Uterus (tissue), 2 donors: Measurements from ENCODE around the gene PRR19.

Experiments used
- CTCF ChIP-seq, 4 experiments: fragments of 200-600 bp in 2 of 4; fragments of 450-650 bp in 2 of 4; sonication (generic) in 2 of 4; IDR thresholded peaks; one replicate each; pipeline ENCODE4 v1.5.1; 2016 to 2019; ENCODE audit warnings: antibody characterized with exemption in 4 of 4, mild to moderate bottlenecking in 2 of 4, moderate library complexity in 1 of 4
- POLR2A ChIP-seq, 2 donors: fragments of 450-650 bp; IDR thresholded peaks; one replicate each; pipeline ENCODE4 v1.6.1; 2016; ENCODE audit warnings: antibody characterized with exemption in 2 of 2, mild to moderate bottlenecking in 1 of 2, moderate library complexity in 1 of 2

- TF ChIP-seq CTCF (IDR thresholded peaks at IDR 0.05) (no peak), POLR2A (IDR thresholded peaks at IDR 0.05) (no peak)
These were observed 48.5 kb downstream of the PRR19 start for GRCh38 chr19:42350417-42350816.
